Mesenchymal stem cell (in vitro differentiated cells and primary cell): ENCODE measurements around the gene HOXB7.

ENCODE experiments used
- DNase-seq: peaks from one replicate; pipeline ENCODE4 v3.0.0-alpha.2; 2013
- H2AFZ ChIP-seq: one replicate; pipeline ENCODE4 v1.6.1; 2013; ENCODE audit warnings: low read depth, mild to moderate bottlenecking, control low read depth, inconsistent platforms, low read length, moderate library complexity
- H2AK5ac ChIP-seq: 2 replicates; pipeline ENCODE4 v1.6.1; 2013; ENCODE audit warnings: low read length, moderate library complexity, mild to moderate bottlenecking, inconsistent platforms; ENCODE audit not compliant: severe bottlenecking
- H2BK120ac ChIP-seq: one replicate; pipeline ENCODE4 v1.6.1; 2013; ENCODE audit warnings: low read depth, mild to moderate bottlenecking, inconsistent platforms, low read length, moderate library complexity
- H2BK12ac ChIP-seq, 2 experiments: one replicate each; pipeline ENCODE4 v1.6.1; 2013; ENCODE audit warnings: inconsistent platforms in 2 of 2, low read length in 2 of 2, mild to moderate bottlenecking in 2 of 2, moderate library complexity in 2 of 2, control low read depth in 1 of 2
- H2BK15ac ChIP-seq: one replicate; pipeline ENCODE4 v1.6.1; 2013; ENCODE audit warnings: mild to moderate bottlenecking, low read depth, inconsistent platforms; ENCODE audit not compliant: poor library complexity, severe bottlenecking
- H2BK5ac ChIP-seq: 2 replicates; pipeline ENCODE4 v1.6.1; 2013; ENCODE audit warnings: low read depth, mild to moderate bottlenecking, low read length, control low read depth, inconsistent platforms; ENCODE audit not compliant: poor library complexity, severe bottlenecking
- H3K14ac ChIP-seq, 2 experiments: one replicate each; pipeline ENCODE4 v1.6.1; 2013; ENCODE audit warnings: inconsistent platforms in 2 of 2, low read length in 2 of 2, control low read depth in 1 of 2, mild to moderate bottlenecking in 1 of 2, moderate library complexity in 1 of 2
- H3K18ac ChIP-seq, 2 experiments: one replicate each; pipeline ENCODE4 v1.6.1; 2013; ENCODE audit warnings: inconsistent platforms in 2 of 2, low read length in 2 of 2, control low read depth in 1 of 2, low read depth in 1 of 2, mild to moderate bottlenecking in 1 of 2
- H3K23ac ChIP-seq, 2 experiments: one replicate each; pipeline ENCODE4 v1.6.1; 2013; ENCODE audit warnings: inconsistent platforms in 2 of 2, low read length in 2 of 2, mild to moderate bottlenecking in 2 of 2, moderate library complexity in 2 of 2, control low read depth in 1 of 2
- H3K27ac ChIP-seq: 2 replicates; pipeline ENCODE4 v1.5.1; 2013; ENCODE audit warnings: mild to moderate bottlenecking, moderate library complexity, low read length, control low read depth, inconsistent platforms; ENCODE audit not compliant: poor library complexity, severe bottlenecking
- H3K27me3 ChIP-seq, 2 experiments: 2 replicates each; pipeline versions ENCODE4 v1.6.1 to v1.7.0; 2013; ENCODE audit warnings: low read length in 2 of 2, mild to moderate bottlenecking in 2 of 2, moderate library complexity in 2 of 2, control low read depth in 1 of 2, inconsistent platforms in 1 of 2; ENCODE audit not compliant: control insufficient read depth in 1 of 2, insufficient read depth in 1 of 2
- H3K36me3 ChIP-seq, 2 experiments: 2 replicates each; pipeline versions ENCODE4 v1.6.1 to v1.7.0; 2013; ENCODE audit warnings: low read length in 2 of 2, control low read depth in 1 of 2, inconsistent platforms in 1 of 2, low read depth in 1 of 2, mild to moderate bottlenecking in 1 of 2; ENCODE audit not compliant: insufficient read depth in 2 of 2, control insufficient read depth in 1 of 2
- H3K4ac ChIP-seq, 2 experiments: one replicate each; pipeline ENCODE4 v1.6.1; 2013; ENCODE audit warnings: inconsistent platforms in 2 of 2, low read length in 2 of 2, mild to moderate bottlenecking in 2 of 2, moderate library complexity in 2 of 2, control low read depth in 1 of 2, low read depth in 1 of 2
- H3K4me1 ChIP-seq: 2 replicates; pipeline ENCODE4 v1.6.1; 2013; ENCODE audit warnings: low read depth, low read length, control low read depth; ENCODE audit not compliant: control insufficient read depth, insufficient read depth
- H3K4me2 ChIP-seq: 2 replicates; pipeline ENCODE4 v1.6.1; 2013; ENCODE audit warnings: low read length, mild to moderate bottlenecking, inconsistent platforms; ENCODE audit not compliant: poor library complexity, severe bottlenecking
- H3K4me3 ChIP-seq, 2 experiments: 2 replicates each; pipeline versions ENCODE4 v1.5.1 to v1.7.0; 2013; ENCODE audit warnings: low read length in 2 of 2, mild to moderate bottlenecking in 2 of 2, control low read depth in 1 of 2, low read depth in 1 of 2; ENCODE audit not compliant: insufficient read depth in 1 of 2
- H3K79me1 ChIP-seq: replicated peaks from 2 replicates; pipeline ENCODE4 v1.6.1; 2013; ENCODE audit warnings: mild to moderate bottlenecking, control low read depth, low read length, inconsistent platforms; ENCODE audit not compliant: poor library complexity, severe bottlenecking
- H3K9ac ChIP-seq: 2 replicates; pipeline ENCODE4 v1.7.0; 2013; ENCODE audit warnings: mild to moderate bottlenecking, low read length, moderate library complexity
- H3K9me3 ChIP-seq: 2 replicates; pipeline ENCODE4 v1.7.0; 2013; ENCODE audit warnings: mild to moderate bottlenecking, low read length; ENCODE audit not compliant: control insufficient read depth
- H4K8ac ChIP-seq: one replicate; pipeline ENCODE4 v1.6.1; 2013; ENCODE audit warnings: inconsistent platforms, mild to moderate bottlenecking, low read length, moderate library complexity
- H4K91ac ChIP-seq: one replicate; pipeline ENCODE4 v1.6.1; 2013; ENCODE audit warnings: mild to moderate bottlenecking, low read length, inconsistent platforms
- WGBS: methylation state at CpG from one replicate; pipeline ENCODE4 v1.1.7; 2013; ENCODE audit warnings: mixed read lengths; 5-methylcytosine and 5-hydroxymethylcytosine counted together

HOXB7 gene

DNA sequence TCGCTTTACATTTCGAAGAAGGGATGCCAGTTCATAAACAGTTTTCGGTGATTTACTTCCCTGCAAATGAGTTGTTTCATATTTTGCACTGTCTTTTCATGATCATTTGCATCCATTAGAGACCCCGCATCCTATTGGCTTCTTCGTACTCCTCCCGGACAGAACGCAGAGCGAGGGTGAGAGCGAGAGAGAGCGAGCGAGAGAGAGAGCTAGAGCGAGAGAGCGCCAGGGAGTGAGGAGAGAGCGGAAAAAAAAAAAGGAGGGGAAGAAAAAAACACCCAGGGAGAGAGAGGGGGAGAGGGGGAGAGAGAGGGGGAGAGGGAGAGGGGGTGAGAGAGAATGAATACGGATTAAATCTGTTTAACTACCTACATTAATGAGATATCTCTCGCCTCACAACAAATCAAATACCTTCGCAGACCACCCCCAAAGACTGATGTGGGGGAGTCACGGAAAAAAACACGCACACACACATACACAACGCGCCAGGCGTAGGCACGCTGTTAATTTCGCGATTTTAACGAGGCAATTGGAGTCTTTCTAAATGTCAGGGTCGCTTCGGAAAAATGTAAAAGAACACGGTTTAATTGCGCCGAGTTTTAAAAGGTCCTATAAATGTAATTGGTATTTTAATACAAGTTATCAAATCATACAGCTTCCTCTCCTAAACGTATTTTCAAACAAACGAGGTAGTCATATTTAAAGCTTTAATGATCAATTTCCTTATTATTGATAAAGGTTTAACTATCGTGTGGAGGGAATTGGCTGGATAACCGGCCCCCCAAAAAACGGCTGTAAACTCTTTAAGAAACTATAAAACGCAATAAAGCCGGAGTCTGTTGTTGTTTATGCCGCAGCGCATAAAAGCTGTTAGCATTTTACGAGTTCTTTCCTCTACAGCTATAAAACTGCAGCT lies 4.5 kb upstream of the HOXB7 start, which contains the start of gene HOXB8:
HOXB8 (minus strand) TSS at position 246 of the 916 bp plus-strand sequence. CDS start 588 bp downstream, outside the sequence.
- H4K91ac ChIP-seq = peak within 1 kb of the TSS; percentile 99
- peak; percentile 95 for DNase-seq
- peak within 1 kb of the TSS; percentile 84 for H2BK15ac ChIP-seq
- no peaks in the 10 kb centered on the region for H3K9me3 ChIP-seq
- peaks cover 24% of the 10 kb centered on the region for H3K4me1 ChIP-seq
- peak within 1 kb of the TSS; percentile 99 to 100 for H3K4ac ChIP-seq
- peak within 1 kb of the TSS; percentile 97 for H3K4me2 ChIP-seq
- peak within 1 kb of the TSS; percentile 86 for H3K9ac ChIP-seq
- no peak within 1 kb of the TSS for H2AFZ ChIP-seq
- no peaks in the 10 kb centered on the region for H3K36me3 ChIP-seq
- no peaks in the 10 kb centered on the region for H3K79me1 ChIP-seq
- H4K8ac ChIP-seq = peak within 1 kb of the TSS; percentile 85
- peak within 1 kb of the TSS; percentile 67 to 78 for H3K4me3 ChIP-seq
- WGBS = under 1% methylated on average over 22 of the region's 41 CpGs
- H3K18ac ChIP-seq = peak within 1 kb of the TSS; percentile 100
- peak within 1 kb of the TSS; percentile 96 for H2BK120ac ChIP-seq
- H2AK5ac ChIP-seq = no peak within 1 kb of the TSS
- no peak within 1 kb of the TSS for H3K27ac ChIP-seq
- peak within 1 kb of the TSS; percentile 89 to 99 for H3K14ac ChIP-seq
- peaks cover 53 to 54% of the 10 kb centered on the region in 2 experiments for H3K27me3 ChIP-seq
- H2BK5ac ChIP-seq = no peak within 1 kb of the TSS
- peak within 1 kb of the TSS; percentile 96 to 97 for H3K23ac ChIP-seq
- H2BK12ac ChIP-seq = peak within 1 kb of the TSS; percentile 97 to 98

GRCh38 chr17:48613862-48614694 lies 3.3 kb upstream of the HOXB7 start:
- Histone ChIP-seq H2BK120ac (peak overlapping the region; percentile 96), H3K9ac (peak overlapping the region; percentile 86), H2AFZ (no peak overlapping the region), H3K18ac (peak overlapping the region; percentile 100), H3K4me2 (peak overlapping the region; percentile 97), H3K14ac (peak overlapping the region; percentile 89 to 99), H3K4me3 (peak overlapping the region; percentile 67 to 78), H3K27ac (peak overlapping the region; percentile 14), H3K23ac (peak overlapping the region; percentile 96 to 97), H3K79me1 (peaks cover 4% of the 10 kb centered on the region), H2AK5ac (no peak overlapping the region), H2BK15ac (peak overlapping the region; percentile 84), H3K27me3 (peaks cover 42 to 48% of the 10 kb centered on the region in 2 experiments), H4K8ac (peak overlapping the region; percentile 85), H3K36me3 (no peaks in the 10 kb centered on the region), H3K9me3 (no peaks in the 10 kb centered on the region), H3K4me1 (peaks cover 24% of the 10 kb centered on the region), H2BK12ac (peak overlapping the region; percentile 92 to 98), H4K91ac (peak overlapping the region; percentile 99), H2BK5ac (no peak overlapping the region), H3K4ac (peak overlapping the region; percentile 99 to 100)
- WGBS = under 1% methylated on average over 53 of the region's 55 CpGs
- peak; percentile 69 for DNase-seq

- under 1% methylated on average over 64 of the region's 67 CpGs for WGBS
- peak overlapping the region; percentile 98 for H3K9ac ChIP-seq
- peak overlapping the region; percentile 97 for H3K4me2 ChIP-seq
- H3K79me1 ChIP-seq = peaks cover 6% of the 10 kb centered on the region
- peak overlapping the region; percentile 90 for H3K4ac ChIP-seq
- H3K4me3 ChIP-seq = peak overlapping the region; percentile 62 to 87
- H3K36me3 ChIP-seq = no peaks in the 10 kb centered on the region
- peaks cover 25% of the 10 kb centered on the region for H3K4me1 ChIP-seq
- H2BK120ac ChIP-seq = peak overlapping the region; percentile 91
- no peak overlapping the region for H2AK5ac ChIP-seq
- H3K14ac ChIP-seq = peak overlapping the region in 1 of 2 experiments; percentile 82
- peak overlapping the region in 1 of 2 experiments; percentile 37 for H2BK12ac ChIP-seq
- peak; percentile 67 for DNase-seq
- H2AFZ ChIP-seq = no peak overlapping the region
- H3K9me3 ChIP-seq = no peaks in the 10 kb centered on the region
- peak overlapping the region; percentile 79 for H3K27ac ChIP-seq
- H3K18ac ChIP-seq = peak overlapping the region; percentile 98
- H2BK15ac ChIP-seq = peak overlapping the region; percentile 26
- H4K8ac ChIP-seq = peak overlapping the region; percentile 87
- peak overlapping the region; percentile 12 for H2BK5ac ChIP-seq
- peaks cover 34 to 41% of the 10 kb centered on the region in 2 experiments for H3K27me3 ChIP-seq
- H3K23ac ChIP-seq = peak overlapping the region in 1 of 2 experiments; percentile 99
- H4K91ac ChIP-seq = peak overlapping the region; percentile 84
Measured at GRCh38 chr17:48612854-48613691, 2.3 kb upstream of the HOXB7 start.
